HG03064 (cell line): ENCODE results near the gene C1orf198.

ENCODE experiments used
- ATAC-seq: cut with Tn5 transposase; IDR thresholded peaks from one replicate; pipeline ENCODE4 v1.9.1; 2021; ENCODE audit warnings: low read depth; ENCODE audit not compliant: unreplicated experiment

C1orf198 gene

GRCh38 chr1:230818367-230818766 is 50.0 kb downstream of the C1orf198 start:
- ATAC-seq: no peak

GRCh38 chr1:230816018-230816417 is 52.3 kb downstream of the C1orf198 start:
- ATAC-seq: no peak

- no peak for ATAC-seq
Measured at GRCh38 chr1:230814949-230815692, 53.2 kb downstream of the C1orf198 start.

- ATAC-seq: no peak
Measured at GRCh38 chr1:230812568-230812967, 55.8 kb downstream of the C1orf198 start.

- ATAC-seq: no peak
Measured at GRCh38 chr1:230809256-230809990, 58.9 kb downstream of the C1orf198 start.

GRCh38 chr1:230808281-230808872 is 59.9 kb downstream of the C1orf198 start:
- ATAC-seq: no peak

GRCh38 chr1:230807561-230808280 is 60.6 kb downstream of the C1orf198 start:
- ATAC-seq: no peak

- ATAC-seq: no peak
Measured at GRCh38 chr1:230807029-230807428, 61.3 kb downstream of the C1orf198 start.

- ATAC-seq: no peak
Measured at GRCh38 chr1:230806552-230806951, 61.8 kb downstream of the C1orf198 start.

GRCh38 chr1:230804396-230804795 is 63.9 kb downstream of the C1orf198 start:
- ATAC-seq: no peak

- ATAC-seq: no peak
Measured at GRCh38 chr1:230800891-230801840, 67.2 kb downstream of the C1orf198 start.

- ATAC-seq: no peak
Measured at GRCh38 chr1:230798491-230798890, 69.8 kb downstream of the C1orf198 start.

- no peak for ATAC-seq
Measured at GRCh38 chr1:230797942-230798365, 70.4 kb downstream of the C1orf198 start.

GRCh38 chr1:230797376-230797920 is 70.9 kb downstream of the C1orf198 start:
- no peak for ATAC-seq

GRCh38 chr1:230796626-230797025 is 71.7 kb downstream of the C1orf198 start:
- ATAC-seq: no peak

GRCh38 chr1:230794871-230795605 is 73.3 kb downstream of the C1orf198 start:
- ATAC-seq: no peak

- no peak for ATAC-seq
Measured at GRCh38 chr1:230794431-230794830, 73.9 kb downstream of the C1orf198 start.

GRCh38 chr1:230793463-230793745 is 74.9 kb downstream of the C1orf198 start:
- ATAC-seq: no peak
